GM18520 (cell line): ENCODE data around the gene COMT.
"Not testable (repeated sequence)": the region's sequence is repeated elsewhere in the genome, so short reads cannot be mapped to it uniquely, and the experiment has no call there.

Source experiments
- ATAC-seq: cut with Tn5 transposase; IDR thresholded peaks from one replicate; pipeline ENCODE4 v1.9.1; 2021; ENCODE audit not compliant: unreplicated experiment

The COMT gene

GRCh38 chr22:19907902-19908301 is 33.7 kb upstream of the COMT start:
- not testable (repeated sequence) for ATAC-seq

DNA sequence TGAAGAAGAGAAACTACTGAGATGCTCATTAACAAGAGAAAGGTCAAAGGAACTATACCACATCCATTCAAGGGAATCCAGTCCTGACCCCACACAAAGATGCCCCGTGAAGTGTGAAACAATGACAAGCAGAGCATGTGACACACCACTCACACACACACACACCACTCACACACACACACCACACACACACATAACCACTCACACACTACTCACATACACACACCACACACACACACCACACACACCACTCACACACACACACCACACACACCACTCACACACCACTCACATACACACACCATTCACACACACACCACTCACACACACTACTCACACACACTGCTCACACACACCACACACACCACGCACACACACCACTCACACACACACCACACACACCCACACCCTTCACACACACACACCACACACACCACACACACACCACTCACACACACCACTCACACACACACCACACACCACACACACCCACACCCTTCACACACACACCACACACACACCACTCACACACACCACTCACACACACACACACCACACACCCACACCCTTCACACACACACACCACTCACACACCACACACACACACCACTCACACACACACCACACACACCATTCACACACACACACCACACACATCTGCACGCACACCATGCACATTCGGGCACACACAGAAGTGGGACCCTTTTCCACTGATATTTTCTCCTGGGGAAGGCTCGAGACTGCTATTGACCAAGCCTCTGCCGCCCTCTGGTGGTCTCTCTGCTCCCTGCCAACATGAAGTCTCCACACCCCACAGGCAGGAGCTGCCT is 32.0 kb upstream of the COMT start:
- ATAC-seq = no peak

DNA sequence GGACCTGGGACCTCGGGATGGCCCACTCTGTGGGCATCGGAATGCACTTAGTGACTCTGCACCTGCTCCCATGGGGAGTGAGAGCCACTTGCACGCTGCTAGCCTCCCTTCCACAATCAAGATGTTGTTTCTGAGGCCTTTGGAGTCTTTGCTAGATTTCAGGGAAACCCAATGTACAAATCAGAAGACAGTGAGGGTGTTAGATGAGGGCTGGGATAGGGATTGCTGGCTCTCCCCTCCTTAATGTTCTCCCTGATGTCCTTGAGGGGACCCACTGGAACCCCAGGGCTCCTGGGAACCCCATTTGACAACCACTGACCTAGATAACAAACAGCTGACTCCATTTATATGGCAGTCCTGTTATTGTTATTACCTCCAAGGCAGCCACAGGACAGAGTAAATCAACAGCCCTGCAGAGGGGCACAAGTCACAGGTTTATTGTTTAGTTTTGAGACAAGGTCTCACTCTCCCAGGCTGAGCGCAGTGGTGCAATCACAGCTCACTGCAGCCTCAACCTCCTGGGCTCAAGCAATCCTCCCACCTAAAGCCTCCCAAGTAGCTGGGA is 31.3 kb upstream of the COMT start:
- no peak for ATAC-seq

GRCh38 chr22:19911540-19912270 is 29.9 kb upstream of the COMT start:
- ATAC-seq = no peak

- ATAC-seq = no peak
These were observed 29.1 kb upstream of the COMT start for GRCh38 chr22:19912271-19912999.

DNA sequence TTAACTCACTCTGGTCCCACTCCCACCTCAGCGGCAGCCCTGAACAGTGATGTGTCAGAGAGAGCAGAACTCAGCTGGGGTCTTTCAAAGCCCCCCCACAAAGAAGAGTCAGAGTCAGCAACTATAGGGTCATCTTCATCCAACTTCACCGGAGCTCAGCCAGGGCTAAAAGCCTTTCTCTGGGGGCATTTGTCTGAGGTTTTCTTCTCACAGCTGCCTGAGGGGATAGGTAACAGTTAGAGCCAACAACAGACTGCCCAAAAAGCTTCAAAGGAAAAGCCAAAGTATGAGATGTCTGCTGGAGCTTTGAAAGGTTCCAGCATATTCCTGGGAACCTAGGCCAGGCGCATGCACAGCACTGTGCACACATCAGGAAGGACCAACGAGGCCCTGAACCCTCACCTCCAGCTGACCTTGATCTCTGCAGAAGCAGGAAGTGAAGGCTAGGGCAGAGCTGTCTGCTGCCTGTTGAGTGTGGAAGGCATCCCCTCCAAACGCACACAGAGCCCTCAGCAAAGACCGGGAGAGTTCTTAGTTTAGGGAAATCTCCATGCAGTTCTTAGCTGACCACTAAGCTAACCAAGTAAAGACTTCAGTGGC is 28.1 kb upstream of the COMT start:
- no peak for ATAC-seq

DNA sequence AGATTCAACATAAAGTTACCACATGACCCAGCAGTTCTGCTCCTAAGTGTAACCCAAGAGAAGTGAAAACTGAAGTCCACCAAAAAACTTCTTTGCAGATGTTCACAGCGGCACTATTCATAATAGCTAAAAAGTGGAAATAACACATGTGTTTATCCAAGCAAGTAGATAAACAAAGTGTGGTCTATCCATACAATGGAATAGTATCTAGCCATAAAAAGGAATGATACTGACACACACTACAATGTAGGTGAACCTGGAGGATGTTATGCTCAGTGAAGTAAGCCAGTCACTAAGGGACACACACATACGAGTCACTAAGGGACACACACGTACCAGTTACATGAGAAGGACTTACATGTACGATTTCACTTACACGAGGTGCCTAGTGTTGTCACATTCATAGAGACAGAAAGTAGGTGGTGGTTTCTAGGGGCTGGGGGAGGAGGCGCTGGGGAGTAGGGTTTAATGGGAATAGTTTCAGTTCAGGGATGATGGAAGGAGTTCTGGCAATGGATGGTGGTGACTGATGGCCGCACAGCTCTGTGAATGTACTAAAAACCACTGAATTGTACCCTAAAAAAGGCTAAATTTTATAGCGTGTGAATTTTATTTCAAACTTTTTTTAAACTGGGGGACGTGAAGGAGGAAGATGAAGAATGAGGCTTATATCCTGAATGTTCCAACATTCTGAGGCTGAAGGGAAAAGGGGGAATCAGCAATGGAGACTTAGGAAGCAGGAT is 27.2 kb upstream of the COMT start:
- ATAC-seq = no peak

GRCh38 chr22:19915287-19915954 is 26.2 kb upstream of the COMT start:
- ATAC-seq = no peak

DNA sequence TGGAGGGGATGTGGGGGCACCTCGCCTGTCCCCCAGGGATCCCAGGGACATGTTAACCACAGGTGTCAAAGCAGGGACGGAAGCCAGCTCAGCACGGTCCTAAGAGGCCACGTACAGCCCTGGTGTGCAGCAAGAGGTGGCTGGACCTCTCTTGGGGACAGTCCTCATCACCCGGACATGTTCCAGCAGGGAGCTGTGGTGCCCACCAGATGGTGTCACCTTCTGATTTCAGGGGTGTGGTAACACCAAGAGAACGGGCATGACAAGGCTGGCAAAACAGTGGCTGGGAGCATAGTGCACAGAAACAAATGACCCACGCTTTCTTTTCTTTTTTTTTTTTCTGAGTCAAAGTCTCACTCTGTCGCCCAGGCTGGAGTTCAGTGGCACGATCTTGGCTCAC is 25.6 kb upstream of the COMT start:
- no peak for ATAC-seq

DNA sequence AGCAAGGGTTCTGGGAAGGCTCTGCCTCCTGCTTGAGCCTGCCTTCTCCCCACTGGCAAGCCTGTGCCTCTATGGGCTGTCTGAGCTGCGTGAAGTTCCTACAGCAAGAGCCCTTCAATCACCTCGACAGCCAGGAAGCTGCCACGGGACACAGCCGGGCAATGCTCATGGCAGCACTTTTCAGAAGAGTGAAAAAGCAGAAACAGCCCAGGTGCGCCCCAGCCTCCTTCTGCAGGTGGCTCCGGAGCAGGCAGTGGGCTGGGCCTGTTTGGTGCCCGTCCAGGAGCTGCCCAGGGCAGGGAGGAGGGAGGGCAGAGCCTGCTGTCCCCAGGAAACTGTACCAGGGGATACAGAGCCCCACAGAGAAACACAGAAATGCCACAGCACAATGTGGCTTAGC is 24.6 kb upstream of the COMT start:
- ATAC-seq = no peak

GRCh38 chr22:19917389-19918138 is 24.0 kb upstream of the COMT start:
- no peak for ATAC-seq

GRCh38 chr22:19918332-19919106 is 23.1 kb upstream of the COMT start:
- ATAC-seq = no peak

GRCh38 chr22:19919701-19920363 is 21.7 kb upstream of the COMT start:
- no peak for ATAC-seq

GRCh38 chr22:19921544-19922081 is 20.0 kb upstream of the COMT start:
- no peak for ATAC-seq

- no peak for ATAC-seq
These were observed 17.6 kb upstream of the COMT start for GRCh38 chr22:19923914-19924513.

- ATAC-seq = not testable (repeated sequence)
These were observed 15.5 kb upstream of the COMT start for GRCh38 chr22:19926028-19926427.

DNA sequence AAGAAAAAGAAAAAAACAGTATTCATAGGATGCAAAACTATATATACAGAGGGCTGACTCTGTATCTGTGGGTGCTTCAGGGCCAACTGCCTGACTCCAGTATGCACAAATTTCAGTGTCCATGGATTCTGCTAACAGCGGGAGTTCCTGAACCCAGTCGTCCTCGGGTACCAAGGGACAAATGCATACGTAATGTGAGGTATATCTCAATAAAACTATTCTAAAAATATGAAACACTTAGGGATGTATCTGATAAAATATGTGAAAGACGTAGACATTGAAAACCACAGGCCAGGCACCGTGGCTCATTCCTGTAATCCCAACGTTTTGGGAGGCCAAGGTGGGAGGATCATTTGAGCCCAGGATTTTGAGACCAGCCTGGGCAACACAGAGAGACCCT is 13.9 kb upstream of the COMT start:
- ATAC-seq = no peak
